HCT116 (cell line): ENCODE measurements around the gene RAB13. TPM values are rescaled to one million over a fixed set of nuclear protein-coding genes. Genes with fewer than 3 reads are reported as not detected.

Experiments
- ATAC-seq: fragments of 200-7000 bp; cut with Tn5 transposase; 2 replicates; pipeline ENCODE4 v1.9.1; 2020; ENCODE audit warnings: mild to moderate bottlenecking, moderate library complexity
- BruUV-seq: library from RNA; stranded (reverse); fragments of 400-500 nt; replicated peaks from 2 replicates; lab custom pipeline; 2021; lab: Mats Ljungman, UMichigan
- CTCF ChIA-PET: fragments of 300-600 bp; sonication (Branson Sonifier 250); formaldehyde crosslinking; loops from one replicate; lab custom pipeline; 2021; ENCODE audit warnings: antibody characterized with exemption; lab: Charles Lee
- POLR2A ChIA-PET: fragments of 300-600, 350-600 bp; sonication (Branson Sonifier 250); formaldehyde crosslinking; loops from one replicate; lab custom pipeline; 2021; ENCODE audit warnings: antibody characterized with exemption; lab: Charles Lee
- RAD21 ChIA-PET, 2 experiments: fragments of 300-600 bp; sonication (Branson Sonifier 250); formaldehyde crosslinking; loops; one replicate each; lab custom pipeline; 2023; ENCODE audit warnings: low total read pairs in 2 of 2; ENCODE audit not compliant: uncharacterized antibody in 2 of 2, unreplicated experiment in 2 of 2, low non-redundant PET in 1 of 2; lab: Charles Lee
- DNase-seq: peaks from one replicate; pipeline ENCODE4 v3.0.0-alpha.2; 2010; ENCODE audit warnings: low read depth, low spot score
- H2AFZ ChIP-seq: fragments of 200-600 bp; shearing (Covaris generic), sonication (generic); 2 replicates; pipeline ENCODE4 v1.6.1; 2017; ENCODE audit warnings: low read depth, mixed run types, mixed read lengths, antibody characterized with exemption, low read length; ENCODE audit not compliant: poor library complexity, severe bottlenecking
- H3K27ac ChIP-seq: 2 replicates; pipeline ENCODE4 v1.5.1; 2012; ENCODE audit warnings: low read depth, low read length
- H3K27me3 ChIP-seq: fragments of 200-600 bp; sonication (generic); 2 replicates; pipeline ENCODE4 v1.6.1; 2016; ENCODE audit warnings: mixed run types, low read length, mixed read lengths; ENCODE audit not compliant: insufficient read depth
- H3K36me3 ChIP-seq, 2 experiments: fragments of 200-500 bp in 1 of 2; fragments of 200-600 bp in 1 of 2; sonication (Bioruptor generic) in 1 of 2; sonication (generic) in 1 of 2; 2 replicates each; pipeline versions ENCODE4 v1.5.1 to v1.6.1; 2014 to 2016; ENCODE audit warnings: low read length in 2 of 2, inconsistent platforms in 1 of 2, mixed read lengths in 1 of 2, mixed run types in 1 of 2; ENCODE audit not compliant: insufficient read depth in 2 of 2, control insufficient read depth in 1 of 2
- H3K4me1 ChIP-seq, 2 experiments: fragments of 200-600 bp in 1 of 2; sonication (generic) in 1 of 2; 2 replicates each; pipeline versions ENCODE4 v1.5.1 to v1.6.1; 2012 to 2017; ENCODE audit warnings: low read length in 2 of 2, inconsistent platforms in 1 of 2, mild to moderate bottlenecking in 1 of 2, mixed read lengths in 1 of 2, mixed run types in 1 of 2, moderate library complexity in 1 of 2; ENCODE audit not compliant: insufficient read depth in 2 of 2, control insufficient read depth in 1 of 2
- H3K4me2 ChIP-seq: fragments of 200-600 bp; sonication (generic); 2 replicates; pipeline ENCODE4 v1.6.1; 2017; ENCODE audit warnings: mixed run types, low read length, mixed read lengths
- H3K4me3 ChIP-seq, 2 experiments: fragments of 200-600 bp in 1 of 2; sonication (generic) in 1 of 2; replicated peaks in 1 of 2; 2 replicates each; pipeline ENCODE4 v1.5.1; 2011 to 2016; ENCODE audit warnings: low read length in 2 of 2, control low read depth in 1 of 2, low read depth in 1 of 2, mild to moderate bottlenecking in 1 of 2, mixed read lengths in 1 of 2, mixed run types in 1 of 2
- H3K79me2 ChIP-seq: fragments of 200-600 bp; sonication (generic); 2 replicates; pipeline ENCODE4 v1.6.1; 2017; ENCODE audit warnings: mild to moderate bottlenecking, mixed run types, low read length, moderate library complexity, mixed read lengths; ENCODE audit not compliant: insufficient read depth
- H3K9ac ChIP-seq: fragments of 200-600 bp; sonication (generic); 2 replicates; pipeline ENCODE4 v1.6.1; 2016; ENCODE audit warnings: low read length, mixed read lengths
- H3K9me2 ChIP-seq: fragments of 200-600 bp; sonication (generic), shearing (Covaris generic); 2 replicates; pipeline ENCODE4 v1.6.1; 2017; ENCODE audit warnings: mixed run types, mild to moderate bottlenecking, moderate library complexity; ENCODE audit not compliant: insufficient read depth
- H3K9me3 ChIP-seq, 2 experiments: fragments of 200-500 bp in 1 of 2; fragments of 200-600 bp in 1 of 2; sonication (Bioruptor generic) in 1 of 2; sonication (generic) in 1 of 2; 2 replicates each; pipeline ENCODE4 v1.6.1; 2014 to 2017; ENCODE audit warnings: low read length in 2 of 2, mixed read lengths in 2 of 2, inconsistent platforms in 1 of 2, low read depth in 1 of 2, mild to moderate bottlenecking in 1 of 2, mixed run types in 1 of 2, moderate library complexity in 1 of 2; ENCODE audit not compliant: control insufficient read depth in 1 of 2, insufficient read depth in 1 of 2
- H4K20me1 ChIP-seq: fragments of 200-600 bp; sonication (generic), shearing (Covaris generic); 2 replicates; pipeline ENCODE4 v1.6.1; 2017; ENCODE audit warnings: mixed run types, mild to moderate bottlenecking, moderate library complexity; ENCODE audit not compliant: insufficient read depth
- ATF3 ChIP-seq: IDR thresholded peaks from 2 replicates; pipeline ENCODE4 v1.6.1; 2012
- EGR1 ChIP-seq: IDR thresholded peaks from 2 replicates; pipeline ENCODE4 v1.6.1; 2012; ENCODE audit warnings: low read depth
- ELF1 ChIP-seq: IDR thresholded peaks from 2 replicates; pipeline ENCODE4 v1.6.1; 2012; ENCODE audit warnings: low read depth, borderline replicate concordance
- EZH2 ChIP-seq: fragments of 200-600 bp; sonication (generic); IDR thresholded peaks from 2 replicates; pipeline ENCODE4 v1.6.1; 2017; ENCODE audit warnings: antibody characterized with exemption, mixed run types
- EZH2phosphoT487 ChIP-seq: fragments of 200-600 bp; IDR thresholded peaks from 2 replicates; pipeline ENCODE4 v1.6.1; 2018; ENCODE audit warnings: antibody characterized with exemption, borderline replicate concordance
- FOSL1 ChIP-seq: IDR thresholded peaks from 2 replicates; pipeline ENCODE4 v1.6.1; 2012; ENCODE audit warnings: low read depth
- JUND ChIP-seq: IDR thresholded peaks from 2 replicates; pipeline ENCODE4 v1.6.1; 2012
- MAX ChIP-seq: IDR thresholded peaks from 2 replicates; pipeline ENCODE4 v1.6.1; 2012
- POLR2A ChIP-seq: IDR thresholded peaks from 2 replicates; pipeline ENCODE4 v1.7.0; 2011; ENCODE audit warnings: borderline replicate concordance; ENCODE audit not compliant: insufficient read depth, insufficient read length; ENCODE audit errors: extremely low read depth
- POLR2AphosphoS5 ChIP-seq: IDR thresholded peaks from 2 replicates; pipeline ENCODE4 v1.6.1; 2011; ENCODE audit warnings: mild to moderate bottlenecking, low read depth, low read length, moderate library complexity
- RAD21 ChIP-seq: IDR thresholded peaks from 2 replicates; pipeline ENCODE4 v1.6.1; 2012; ENCODE audit warnings: low read depth, mild to moderate bottlenecking
- REST ChIP-seq: IDR thresholded peaks from 2 replicates; pipeline ENCODE4 v1.6.1; 2012; ENCODE audit warnings: low read depth
- SIN3A ChIP-seq: IDR thresholded peaks from 2 replicates; pipeline ENCODE4 v1.6.1; 2012; ENCODE audit warnings: low read depth
- SP1 ChIP-seq: IDR thresholded peaks from 2 replicates; pipeline ENCODE4 v1.6.1; 2012; ENCODE audit warnings: low read depth
- SRF ChIP-seq: IDR thresholded peaks from 2 replicates; pipeline ENCODE4 v1.6.1; 2012; ENCODE audit warnings: low read depth
- TCF7L2 ChIP-seq: IDR thresholded peaks from 2 replicates; pipeline ENCODE4 v1.7.0; 2011; ENCODE audit warnings: borderline replicate concordance, inconsistent platforms; ENCODE audit not compliant: insufficient read depth, insufficient read length; ENCODE audit errors: extremely low read depth
- ZFX ChIP-seq: fragments of 450-650 bp; IDR thresholded peaks from 2 replicates; pipeline ENCODE4 v1.6.1; 2017
- ZNF274 ChIP-seq: fragments of 200-500 bp; sonication (Bioruptor generic); IDR thresholded peaks from 2 replicates; pipeline ENCODE4 v1.6.1; 2014; ENCODE audit warnings: mild to moderate bottlenecking, low read depth, low read length, inconsistent platforms
- intact Hi-C: fragments of 100-400 bp; cut with micrococcal nuclease; formaldehyde crosslinking; loops from 2 replicates; pipeline ENCODE4 v1.10.0; 2022
- total RNA-seq: library from RNA; stranded (reverse); gene quantifications from one replicate; pipeline ENCODE4 v1.2.1, GENCODE V29; 2021; ENCODE audit not compliant: unreplicated experiment

Gene RAB13
- total RNA-seq, 1 experiment from 2014 or later: 93.6 TPM

GRCh38 chr1:153945795-153946621 lies 40.1 kb downstream of the RAB13 start:
- Histone ChIP-seq H3K9me2 (no peaks in the 10 kb centered on the region), H3K36me3 (peaks cover 14 to 15% of the 10 kb centered on the region in 2 experiments; a peak in 3 of 4 replicates), H3K4me2 (peak overlapping the region; percentile 90), H2AFZ (no peak overlapping the region), H3K4me3 (peak overlapping the region; percentile 83 to 91), H3K79me2 (peaks cover 24% of the 10 kb centered on the region; the same call in 1 of the 2 replicates), H4K20me1 (no peaks in the 10 kb centered on the region), H3K9me3 (no peaks in the 10 kb centered on the region), H3K27ac (peak overlapping the region; percentile 98), H3K27me3 (no peaks in the 10 kb centered on the region), H3K9ac (peak overlapping the region; percentile 95), H3K4me1 (peaks cover 6 to 18% of the 10 kb centered on the region in 2 experiments; a peak in 3 of 4 replicates)
- intact Hi-C loops: loop anchor here (1.0 to 2.0 kb wide), 2 partner anchors 41 to 149 kb away; partner anchors contain the start of gene RAB13
- CTCF ChIA-PET: interaction anchor here (0.7 to 1.9 kb wide), 13 partner anchors 8 to 149 kb away, joined by 3 to 14 read pairs (median 5); partner anchors contain the start of genes CREB3L4, CRTC2, JTB and RAB13
- RAD21 ChIA-PET: interaction anchor here in 1 of 2 experiments (1.2 kb wide), 1 partner anchor 23 kb away, joined by 4 read pairs; the partner anchor contains the start of gene GATAD2B
- DNase-seq (no peak), ATAC-seq (peak; percentile 71)
- peak; percentile 16 for TF ChIP-seq TCF7L2
- no peak; the same call in 1 of the 2 replicates for TF ChIP-seq ELF1
- TF ChIP-seq EGR1: no peak
- peak; percentile 20; the same call in 1 of the 2 replicates for TF ChIP-seq POLR2AphosphoS5
- no peak for TF ChIP-seq ATF3
- TF ChIP-seq REST: no peak
- no peak for TF ChIP-seq SRF
- TF ChIP-seq SP1: no peak
- TF ChIP-seq ZNF274: no peak
- TF ChIP-seq RAD21: no peak
- peak; percentile 65; the same call in 1 of the 2 replicates for TF ChIP-seq ZFX
- TF ChIP-seq POLR2A: peak; percentile 62
- TF ChIP-seq FOSL1: no peak
- TF ChIP-seq MAX: peak; percentile 75
- TF ChIP-seq JUND: no peak
- TF ChIP-seq EZH2: no peak
- TF ChIP-seq SIN3A: peak; percentile 83; the same call in 1 of the 2 replicates
- TF ChIP-seq EZH2phosphoT487: no peak
- BruUV-seq: no TSS peak
- POLR2A ChIA-PET: interaction anchor here (0.9 to 2.4 kb wide), 5 partner anchors 11 to 23 kb away, joined by 3 to 8 read pairs (median 3); partner anchors contain the start of genes CREB3L4 and GATAD2B
